Measurements from ENCODE around the gene PRR23E.

The PRR23E gene

DNA sequence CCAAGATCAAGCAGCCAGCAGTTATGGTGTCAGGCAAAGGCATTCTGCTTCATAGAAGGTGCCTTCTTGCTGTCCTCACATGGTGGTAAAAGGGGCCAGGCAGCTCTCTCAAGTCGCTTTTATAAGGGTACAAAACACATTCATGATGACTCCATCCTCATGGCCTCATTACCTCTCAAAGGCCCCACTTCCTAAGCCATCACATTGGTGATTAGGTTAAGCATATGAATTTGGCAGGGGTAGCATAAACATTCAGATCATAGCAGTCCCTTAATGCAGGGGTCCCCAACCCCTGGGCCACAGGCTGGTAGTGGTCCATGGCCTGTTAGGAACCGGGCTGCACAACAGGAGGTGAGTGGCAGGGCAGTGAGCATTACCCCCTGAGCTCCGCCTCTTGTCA is 42.8 kb downstream of the PRR23E start:
- DNase-seq, result no peak

DNA sequence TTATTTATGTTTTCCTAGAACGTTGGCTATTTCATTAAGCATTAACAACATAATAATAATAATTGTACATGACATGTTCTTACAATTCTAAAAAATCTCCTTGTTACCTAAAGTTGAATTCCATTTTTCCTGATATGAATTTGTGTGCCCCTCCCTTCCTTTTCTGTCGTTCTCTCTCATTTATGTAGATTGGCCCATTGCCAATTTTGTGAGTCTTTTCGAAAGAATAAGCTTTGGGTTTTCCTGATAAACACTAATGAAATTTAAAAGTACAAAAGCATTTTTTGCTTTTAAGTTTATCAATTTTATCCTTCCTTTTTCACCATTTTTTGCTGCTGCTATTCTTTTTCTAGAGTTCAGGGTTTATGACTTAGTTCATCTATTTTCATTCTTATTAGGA is 44.9 kb downstream of the PRR23E start:
- no peak for DNase-seq

DNA sequence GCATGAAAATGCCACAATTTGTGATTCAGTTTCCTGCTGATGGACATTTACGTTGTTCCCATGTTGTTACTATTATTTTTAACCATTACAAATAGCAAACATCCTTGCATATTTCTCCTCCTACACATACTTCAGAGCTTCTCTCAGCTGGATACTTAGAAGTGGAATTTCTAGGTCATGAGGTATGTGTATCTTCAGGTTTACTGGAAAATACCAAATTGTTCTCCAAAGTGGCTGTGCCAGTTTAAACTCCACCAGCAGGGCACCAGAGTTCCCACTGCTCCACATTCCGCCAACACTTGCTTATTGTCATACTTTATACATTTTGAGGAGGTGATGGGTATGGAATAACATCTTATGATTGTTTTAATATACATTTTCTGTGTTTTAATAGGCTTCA is 45.7 kb downstream of the PRR23E start:
- DNase-seq, result no peak

DNA sequence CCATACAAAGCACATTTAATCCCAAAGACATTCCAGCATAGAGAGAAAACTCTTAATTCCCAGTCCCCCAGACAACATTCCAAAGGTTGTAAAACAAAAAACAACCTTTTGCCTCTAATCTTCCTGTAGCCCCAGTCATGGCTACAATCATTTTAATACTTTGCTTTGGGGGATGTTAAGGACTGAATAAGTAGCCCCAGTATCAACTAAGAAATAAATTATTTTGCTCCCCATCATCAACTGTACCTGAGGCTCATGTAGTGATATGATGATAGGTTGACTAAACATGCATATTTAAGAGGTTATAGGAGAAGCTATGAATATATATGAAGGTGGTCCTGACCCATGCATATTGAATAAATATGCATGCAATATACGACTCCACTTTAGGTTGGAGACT is 54.4 kb downstream of the PRR23E start:
- no peak for DNase-seq
